ENCODE measurements around the gene STX8.
"Not testable (repeated sequence)": the region's sequence is repeated elsewhere in the genome, so short reads cannot be mapped to it uniquely, and the experiment has no call there.

Gene STX8

DNA sequence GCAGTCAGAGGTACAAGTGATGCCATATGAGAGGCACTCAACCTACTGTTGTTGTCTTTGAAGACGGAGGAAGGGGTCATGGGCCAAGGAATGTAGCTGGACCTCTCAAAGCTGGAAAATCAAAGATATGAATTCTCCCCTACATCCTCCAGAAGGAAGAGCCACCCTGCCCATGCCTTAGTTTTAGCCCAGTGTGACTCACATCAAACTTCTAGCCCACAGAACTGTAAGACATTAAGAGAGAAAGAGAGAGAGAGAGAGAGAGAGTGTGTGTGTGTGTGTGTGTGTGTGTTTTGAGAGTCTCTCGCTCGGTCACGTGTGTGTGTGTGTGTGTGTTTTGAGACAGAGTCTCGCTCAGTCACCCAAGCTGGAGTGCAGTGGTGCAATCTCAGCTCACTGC, 87.1 kb downstream of the STX8 start:
- DNase-seq, result no peak

DNA sequence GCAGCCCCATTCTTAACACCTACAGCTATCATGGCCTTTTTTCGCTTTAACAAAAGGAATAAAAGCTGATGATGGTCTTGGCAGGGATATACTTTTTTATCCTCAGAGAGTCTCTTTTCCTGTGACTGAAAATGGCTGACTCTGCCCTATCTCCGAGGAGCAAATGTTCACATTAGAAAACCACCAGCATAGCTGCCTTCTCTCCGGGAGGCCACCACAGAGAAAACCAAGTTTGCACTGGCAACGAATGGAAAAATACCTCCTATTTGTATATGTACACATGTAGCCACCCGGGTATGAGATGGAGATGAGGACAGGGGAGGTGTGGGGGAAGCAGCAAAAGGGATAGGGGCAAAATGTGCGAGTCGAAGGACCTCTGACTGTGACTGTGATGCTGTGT, 88.2 kb downstream of the STX8 start:
- no peak for DNase-seq

DNA sequence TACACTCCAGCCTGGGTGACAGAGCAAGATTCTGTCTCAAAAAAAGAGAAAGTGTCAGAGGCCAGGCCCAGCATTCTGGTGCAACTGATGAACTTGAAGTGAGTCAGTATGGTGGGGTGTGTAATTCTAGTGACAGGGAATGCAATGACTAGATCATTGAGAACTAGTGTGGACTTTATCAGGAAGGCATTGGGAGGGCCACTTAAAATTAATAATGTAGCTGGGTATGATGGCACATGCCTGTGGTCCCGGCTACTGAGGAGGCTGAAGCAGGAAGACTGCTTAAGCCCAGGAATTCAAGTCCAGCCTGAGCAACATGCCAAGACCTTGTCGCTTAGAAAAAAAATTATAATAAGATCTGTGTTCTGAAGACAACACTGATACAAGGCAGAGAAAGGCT, 90.8 kb downstream of the STX8 start:
- no peak for DNase-seq

DNA sequence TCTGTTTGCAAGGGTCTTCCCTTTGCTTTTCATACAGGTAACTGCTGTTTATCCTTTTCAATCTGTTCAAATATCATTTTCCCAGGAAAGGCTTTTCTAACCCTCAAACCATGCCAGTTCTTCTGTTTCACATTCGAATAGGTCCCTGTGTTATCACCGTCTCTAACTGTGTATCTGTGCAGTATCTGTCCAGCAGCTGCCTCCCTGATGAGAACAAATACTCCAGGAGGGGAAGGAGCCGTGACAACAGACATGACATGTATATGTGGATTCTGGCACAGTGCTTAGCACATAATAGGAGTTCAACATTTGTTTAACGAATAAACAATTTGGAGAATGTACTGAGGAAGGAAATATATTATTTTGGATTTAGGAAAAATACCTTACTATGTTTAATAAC, 95.7 kb downstream of the STX8 start:
- no peak for DNase-seq

DNA sequence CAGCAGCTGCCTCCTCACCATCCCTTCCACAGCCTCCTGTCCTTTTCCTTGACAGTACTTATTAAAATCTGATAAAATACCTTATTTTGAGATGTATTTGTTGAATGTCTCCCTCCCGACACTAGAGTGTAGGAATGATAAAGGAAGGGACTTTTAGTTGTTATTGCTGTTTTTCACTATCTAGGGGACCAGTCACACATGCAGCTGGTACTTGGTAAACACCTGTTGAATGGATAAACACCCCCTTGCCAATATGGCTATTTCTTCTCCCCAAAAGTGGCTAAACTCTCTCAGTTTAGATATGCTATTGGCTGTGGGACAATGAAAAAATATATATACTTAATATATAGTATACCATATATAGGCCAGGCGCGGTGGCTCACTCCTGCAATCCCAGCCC, 96.7 kb downstream of the STX8 start:
- no peak for DNase-seq

DNA sequence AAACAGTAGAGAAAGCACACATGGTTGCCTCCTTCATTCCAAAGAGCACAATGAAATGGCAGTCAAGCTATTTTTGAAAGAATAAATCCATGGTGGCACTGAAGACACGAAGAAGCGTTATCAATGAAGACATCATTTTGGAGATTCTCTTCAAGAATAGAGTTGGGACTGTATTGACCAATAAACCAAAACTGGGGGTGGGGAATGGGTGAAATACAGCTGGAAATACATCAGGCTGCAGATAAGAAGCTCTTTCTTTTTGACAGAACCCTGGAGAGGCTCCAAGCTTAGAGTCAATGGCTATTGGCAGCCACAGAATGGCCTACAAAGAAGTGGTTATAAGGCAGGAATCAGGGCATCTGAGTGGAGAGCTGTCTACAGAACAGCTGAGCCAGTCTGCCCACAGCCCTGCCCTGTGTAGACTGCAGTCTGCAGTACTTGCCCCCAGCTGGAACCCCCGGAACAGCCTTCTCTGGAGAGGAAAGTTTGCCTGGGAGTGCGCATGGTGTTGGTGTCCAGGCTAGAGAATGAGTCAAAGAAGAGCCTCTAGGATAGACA, 100.4 kb downstream of the STX8 start:
- DNase-seq, result no peak

DNA sequence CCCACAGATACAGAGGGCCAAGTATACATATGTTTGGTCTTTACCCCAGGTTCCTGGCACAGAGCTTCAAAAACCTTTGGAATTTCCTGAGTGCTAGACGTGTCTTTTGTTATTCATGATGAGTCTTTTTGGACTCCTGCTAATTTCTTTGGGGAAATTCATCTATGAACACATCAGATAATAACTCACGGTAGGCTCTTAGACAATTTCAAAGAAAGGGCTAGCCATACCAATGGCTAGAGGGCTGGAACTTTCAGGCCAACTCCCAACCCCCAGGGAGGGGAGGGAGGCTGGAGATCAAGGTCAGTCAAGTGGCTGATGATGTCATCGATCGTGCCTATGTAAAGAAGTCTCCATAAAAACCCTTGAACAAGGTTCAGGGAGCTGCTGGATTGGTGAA, 101.9 kb downstream of the STX8 start:
- DNase-seq, result no peak

DNA sequence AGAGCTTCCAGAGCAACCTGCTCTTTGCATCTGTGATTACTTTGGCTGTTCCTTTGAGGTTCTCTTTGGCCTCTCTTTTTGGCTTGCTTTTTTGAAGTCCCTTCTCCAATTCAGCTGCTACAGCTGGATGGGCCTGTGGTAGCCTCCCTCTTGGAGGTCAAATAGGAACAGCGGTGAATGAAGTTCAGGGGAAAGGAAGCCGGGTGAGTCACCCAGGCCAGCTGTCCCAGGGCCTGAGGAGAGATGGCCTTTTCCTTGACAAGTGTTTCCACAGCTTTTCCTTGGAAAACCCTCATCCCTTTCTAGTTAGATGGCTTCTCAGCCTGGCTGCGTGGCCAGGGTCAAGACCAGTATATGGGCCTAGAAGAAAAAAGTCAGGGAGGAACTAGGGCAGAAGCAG, 103.1 kb downstream of the STX8 start:
- DNase-seq, result no peak

DNA sequence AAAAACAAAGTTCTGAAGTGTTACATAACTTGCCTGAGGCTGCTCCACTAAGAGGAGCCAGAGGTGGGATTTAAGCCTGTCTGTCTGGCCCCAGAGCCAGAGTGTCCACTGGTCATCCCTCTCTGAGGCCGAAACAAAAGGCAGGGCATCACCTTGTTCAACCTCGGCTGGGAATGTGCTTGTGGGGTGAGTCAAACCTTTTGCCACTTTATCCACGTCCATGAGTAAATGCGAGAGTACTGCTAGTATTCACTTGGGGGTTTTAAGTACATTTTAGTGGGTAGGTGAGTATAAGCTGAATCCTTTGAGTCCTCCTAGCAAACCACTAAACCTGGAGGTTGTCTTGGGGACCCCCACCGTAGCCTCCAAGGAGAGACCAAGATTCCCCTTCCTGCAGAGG, 103.5 kb downstream of the STX8 start:
- no peak for DNase-seq

DNA sequence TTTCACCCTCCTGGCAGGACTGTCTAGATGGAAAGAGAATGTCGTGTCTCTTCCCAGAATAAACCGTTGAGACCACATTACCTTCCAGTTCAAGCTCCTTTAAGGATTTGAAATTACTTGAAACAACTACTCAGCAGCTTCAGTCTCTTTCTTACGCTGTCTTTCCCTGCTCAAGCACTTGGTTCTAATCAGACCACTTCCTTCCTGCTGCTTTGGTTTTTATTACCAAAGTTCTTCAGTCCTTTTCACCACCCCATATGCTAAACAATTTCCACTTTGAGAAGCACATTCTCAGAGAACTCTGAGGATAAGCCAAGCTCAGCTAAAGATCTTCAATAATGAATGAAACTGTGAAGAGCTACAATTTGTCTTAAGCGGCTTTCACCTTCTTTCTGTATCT, 105.4 kb downstream of the STX8 start:
- no peak for DNase-seq

DNA sequence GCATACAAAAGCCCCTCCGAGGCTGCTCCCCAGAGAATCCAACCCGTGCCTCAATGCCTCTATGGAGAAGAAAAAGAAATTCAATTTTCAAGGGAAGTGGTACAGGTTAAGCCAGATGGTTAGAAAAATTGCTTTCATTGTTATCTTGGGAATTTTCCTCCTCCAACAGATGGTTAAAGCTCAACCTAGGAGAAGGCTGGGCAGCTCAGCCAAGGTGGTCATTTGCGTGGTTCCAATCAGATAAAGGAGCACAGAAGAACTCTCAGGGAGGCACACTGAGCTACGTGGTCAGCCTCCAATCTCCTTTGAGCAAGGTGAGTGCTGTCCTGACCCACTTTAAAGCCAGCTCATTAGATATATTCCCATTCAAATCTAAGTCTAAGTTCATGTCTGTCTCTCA, 106.7 kb downstream of the STX8 start:
- no peak for DNase-seq

DNA sequence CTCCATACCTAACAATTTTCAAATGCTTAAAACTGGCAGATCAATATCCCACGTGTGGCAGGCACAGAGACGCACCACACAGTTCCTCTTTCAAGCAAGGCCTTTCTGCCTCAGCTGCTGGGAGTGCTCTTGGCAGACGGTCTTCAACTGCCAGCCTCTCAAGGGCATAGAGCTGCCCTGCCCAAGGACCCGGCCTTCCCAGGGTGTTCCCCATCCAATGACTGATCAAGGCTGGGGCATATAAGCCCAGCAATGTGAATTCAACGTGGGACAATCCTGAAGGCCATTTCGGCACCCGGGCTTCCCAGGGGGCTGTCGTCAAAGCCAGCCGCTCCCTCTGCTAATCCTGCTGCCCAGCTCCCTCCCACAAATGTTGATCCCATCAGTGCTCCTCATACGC, 107.1 kb downstream of the STX8 start:
- no peak for DNase-seq

DNA sequence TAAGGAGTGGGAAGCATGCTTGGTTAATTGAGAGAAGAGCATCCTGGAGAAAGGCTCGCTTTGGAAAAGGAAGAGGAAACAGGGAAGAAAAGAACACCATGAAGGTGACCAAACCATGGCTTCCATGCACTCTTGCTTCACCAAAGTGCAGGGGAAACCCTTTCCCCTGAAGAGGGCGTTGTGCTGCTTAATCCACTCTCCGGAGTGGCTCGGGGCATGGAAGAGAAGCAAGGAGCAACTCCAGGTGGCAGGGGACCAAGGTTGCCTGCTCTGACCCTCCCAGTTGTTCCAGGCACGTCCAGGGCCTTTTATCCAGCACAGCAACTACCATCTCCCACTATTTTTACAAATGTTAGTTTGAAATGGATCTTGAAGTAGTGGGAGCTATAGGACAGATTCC, 108.1 kb downstream of the STX8 start:
- DNase-seq, result no peak

DNA sequence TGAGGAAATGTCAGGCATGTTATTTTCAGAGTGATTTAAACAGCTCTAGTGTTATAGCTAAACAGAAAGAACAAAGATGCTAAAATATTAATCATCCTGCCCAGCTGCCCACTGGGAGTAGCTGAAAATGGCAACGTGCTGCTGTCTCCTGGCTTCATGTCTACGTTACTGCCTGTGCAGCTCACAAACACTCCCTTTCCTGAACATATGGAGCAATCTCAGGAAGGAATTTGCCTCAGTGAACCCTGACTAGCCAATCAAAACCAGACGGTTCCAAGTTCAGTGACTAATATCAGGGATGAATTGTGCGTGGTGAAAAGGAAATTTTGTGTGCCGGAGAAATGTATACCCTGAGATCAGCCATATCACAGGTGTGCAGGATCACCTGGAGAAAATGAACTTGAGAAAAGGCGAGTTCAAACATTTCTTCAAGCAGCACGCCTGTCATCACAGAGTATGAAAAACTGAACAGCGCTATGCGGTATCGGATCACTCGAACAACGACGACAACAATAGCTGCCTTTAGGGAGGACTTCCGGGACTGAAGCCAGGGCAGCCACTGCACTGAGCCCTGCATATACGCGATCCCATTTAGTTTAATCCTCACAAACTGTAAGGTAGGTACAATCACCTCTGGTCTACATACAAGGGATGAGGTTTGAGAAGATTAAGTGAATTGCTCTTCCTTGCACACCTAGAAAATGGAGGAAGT, 110.3 kb downstream of the STX8 start:
- no peak for DNase-seq

DNA sequence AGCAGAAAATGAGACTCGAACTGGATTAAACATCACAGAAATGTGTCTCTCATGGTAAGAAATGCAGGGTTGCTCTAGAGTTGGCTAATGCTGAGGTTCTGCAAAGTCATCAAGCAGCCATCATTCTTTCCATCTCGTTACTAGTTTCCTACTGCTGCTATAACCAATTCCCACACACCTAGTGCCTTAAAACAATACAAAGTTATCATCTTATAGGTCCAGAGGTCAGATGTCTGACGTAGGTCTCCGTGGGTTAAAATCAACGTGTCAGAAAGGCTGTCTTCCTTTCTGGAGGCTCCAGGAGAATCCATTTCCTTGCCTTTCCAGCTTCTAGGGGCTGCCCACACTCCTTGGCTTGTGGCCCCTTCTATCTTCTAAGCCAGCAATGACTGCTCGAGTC, 118.6 kb downstream of the STX8 start:
- DNase-seq, result no peak

DNA sequence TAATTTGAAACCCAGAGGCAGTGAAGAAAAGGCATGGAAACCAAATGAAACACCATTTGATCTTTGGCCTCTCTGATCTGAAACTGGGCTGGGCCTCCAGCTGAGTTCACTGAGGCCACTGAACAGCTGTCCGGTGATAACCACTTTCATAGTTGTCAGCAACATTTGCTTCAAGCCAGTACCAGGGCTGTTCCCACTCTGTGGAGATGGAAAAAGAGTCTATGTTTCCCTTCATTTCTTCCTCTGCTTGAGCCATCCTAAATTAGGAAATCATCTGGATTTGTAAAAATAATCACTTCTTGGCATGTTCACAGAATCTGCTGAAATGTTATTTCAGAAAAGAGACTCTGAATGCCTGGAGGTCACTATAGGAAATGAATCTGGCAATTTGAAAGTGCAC, 119.3 kb downstream of the STX8 start:
- no peak for DNase-seq

DNA sequence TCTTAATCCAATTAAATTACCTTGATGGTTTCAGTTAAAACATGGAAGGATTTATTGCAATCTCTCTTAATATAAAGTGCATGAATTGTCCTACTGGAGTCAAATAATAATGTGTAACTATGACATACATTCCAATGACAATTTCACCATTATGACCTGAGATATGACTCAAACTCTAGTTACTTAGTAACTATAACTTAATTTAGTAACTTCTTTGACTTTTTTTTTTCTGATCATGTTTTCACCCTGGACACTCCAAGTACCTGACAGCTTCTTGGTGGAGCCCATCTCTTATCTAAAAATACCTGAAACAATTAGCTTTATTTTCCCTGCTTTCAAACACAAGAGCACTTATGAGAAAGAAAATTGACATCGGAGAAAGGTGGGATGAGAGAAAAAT, 123.7 kb downstream of the STX8 start:
- DNase-seq, result no peak

DNA sequence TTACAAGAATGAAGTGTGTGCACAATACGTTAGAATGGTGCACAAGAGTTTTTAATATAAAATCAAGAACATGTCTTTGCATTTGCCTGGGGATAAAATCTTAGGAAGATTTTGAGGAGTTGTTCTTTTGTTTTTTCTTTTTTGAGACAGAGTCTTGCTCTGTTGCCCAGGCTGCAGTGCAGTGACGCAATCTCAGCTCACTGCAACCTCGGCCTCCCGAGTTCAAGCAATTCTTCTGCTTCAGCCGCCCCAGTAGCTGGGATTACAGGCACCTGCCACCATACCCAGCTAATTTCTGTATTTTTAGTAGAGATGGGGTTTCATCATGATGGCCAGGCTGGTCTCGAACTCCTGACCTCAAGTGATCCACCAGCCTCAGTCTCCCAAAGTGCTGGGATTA, 128.3 kb downstream of the STX8 start:
- not testable (repeated sequence) for DNase-seq

DNA sequence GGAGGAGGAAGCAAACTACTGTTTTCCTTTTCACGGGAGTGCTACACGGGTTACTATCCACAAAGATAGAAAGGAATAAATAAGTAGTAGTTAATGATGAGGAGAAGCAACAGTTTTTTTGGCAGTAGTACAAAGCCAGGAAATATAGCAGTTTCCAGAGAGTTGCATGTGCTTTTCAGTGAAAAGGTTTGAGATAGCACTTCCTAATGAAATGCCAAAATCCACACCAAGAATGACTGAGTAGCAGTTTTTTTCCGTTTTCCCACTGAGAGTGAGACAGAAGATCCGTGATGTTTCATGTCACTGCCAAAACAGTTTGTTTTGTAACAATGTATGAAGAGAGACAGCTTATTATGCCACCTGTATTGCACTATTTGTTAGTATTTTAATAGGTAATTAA, 129.1 kb downstream of the STX8 start:
- DNase-seq, result no peak

DNA sequence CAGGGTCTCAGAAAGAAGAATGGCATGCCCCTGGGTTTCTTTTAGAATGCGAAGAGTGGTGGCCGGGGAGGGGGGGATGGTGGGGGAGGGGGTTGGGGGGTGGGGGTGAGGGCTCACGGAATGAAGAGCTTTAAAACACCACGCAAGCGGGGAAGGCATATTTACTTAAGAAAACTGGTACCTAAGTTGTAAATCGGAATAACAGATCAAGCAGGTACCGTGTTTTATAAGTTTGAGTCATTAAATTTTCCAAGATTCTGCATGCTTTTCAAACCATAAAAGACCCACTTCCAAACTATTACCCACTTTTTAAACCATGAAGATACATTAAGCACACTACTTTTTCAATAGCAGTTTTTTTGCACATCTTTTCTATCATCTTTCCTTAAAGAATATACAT, 130.2 kb downstream of the STX8 start:
- no peak for DNase-seq

DNA sequence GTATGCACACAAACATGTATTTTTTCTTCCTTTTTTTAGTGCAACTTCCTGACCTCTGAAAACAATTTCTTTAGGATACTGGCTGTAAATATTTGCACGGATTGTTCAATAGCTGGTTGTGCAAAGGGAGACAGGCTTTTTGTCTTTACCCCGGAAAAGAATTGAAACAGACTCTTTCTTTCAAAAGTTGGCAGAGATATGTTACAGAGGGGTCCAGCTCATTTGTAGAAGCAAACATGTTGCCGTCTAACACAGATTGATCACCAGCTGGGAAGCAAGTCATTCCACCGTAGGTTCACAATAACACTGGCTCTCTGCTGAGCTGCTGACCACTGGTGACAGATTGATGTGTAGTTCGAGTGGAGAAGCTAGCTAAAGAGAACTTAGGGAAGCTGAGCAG, 130.9 kb downstream of the STX8 start:
- no peak for DNase-seq

DNA sequence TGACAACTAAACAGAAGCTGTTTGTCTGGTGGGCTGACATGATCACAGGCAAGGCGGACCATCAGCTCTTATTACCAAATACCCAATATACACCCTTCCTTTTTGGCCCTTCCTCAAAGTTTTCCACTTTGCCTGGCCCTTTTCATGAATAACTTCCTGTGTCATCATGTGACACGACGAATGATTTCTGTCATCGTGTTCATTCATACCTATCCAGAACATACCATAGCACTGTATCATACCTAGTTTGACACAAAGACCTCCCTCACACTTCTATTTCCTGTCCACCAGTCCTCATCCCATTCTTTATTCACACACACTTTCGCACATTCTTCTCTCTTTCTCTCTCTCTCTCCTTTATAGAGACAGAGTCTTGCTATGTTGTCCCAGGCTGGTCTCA, 131.8 kb downstream of the STX8 start:
- no peak for DNase-seq

DNA sequence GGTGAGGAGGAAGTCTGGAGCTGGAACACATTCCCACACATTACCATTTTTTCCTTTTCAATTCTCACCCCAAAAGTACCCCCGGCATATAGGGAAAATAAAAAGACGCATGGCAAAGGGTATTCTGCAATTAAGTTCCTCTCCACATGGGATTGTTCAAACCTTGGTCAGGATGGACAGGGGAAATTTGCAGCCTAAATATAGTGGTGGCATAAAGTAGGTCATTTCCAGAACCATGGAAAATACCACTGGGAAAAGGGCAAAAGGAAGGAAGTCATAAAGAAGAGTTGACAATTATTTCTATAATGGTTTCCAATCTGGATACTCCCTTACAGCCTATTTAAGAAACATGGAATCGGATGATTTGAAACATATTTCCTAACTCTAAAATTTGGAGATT, 135.8 kb downstream of the STX8 start:
- no peak for DNase-seq

DNA sequence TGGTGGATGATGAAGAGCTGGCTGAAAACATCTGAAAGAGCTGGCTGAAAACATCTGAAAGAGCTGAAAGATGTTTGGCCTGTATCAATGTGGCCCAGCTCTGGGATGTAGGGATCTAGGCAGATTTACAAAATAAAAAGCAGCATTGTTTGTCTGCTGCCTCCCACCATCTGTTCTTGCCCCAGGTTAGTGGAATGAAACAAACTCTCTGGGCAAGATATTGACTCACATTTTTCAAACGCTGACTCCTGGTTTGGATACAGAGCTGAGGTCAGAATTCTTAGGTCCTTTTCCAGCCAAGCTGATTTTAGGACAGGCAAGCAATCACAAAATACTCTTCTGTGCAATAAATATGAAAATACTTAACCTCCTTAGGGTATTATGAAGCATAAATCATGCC, 139.0 kb downstream of the STX8 start:
- DNase-seq, result no peak

DNA sequence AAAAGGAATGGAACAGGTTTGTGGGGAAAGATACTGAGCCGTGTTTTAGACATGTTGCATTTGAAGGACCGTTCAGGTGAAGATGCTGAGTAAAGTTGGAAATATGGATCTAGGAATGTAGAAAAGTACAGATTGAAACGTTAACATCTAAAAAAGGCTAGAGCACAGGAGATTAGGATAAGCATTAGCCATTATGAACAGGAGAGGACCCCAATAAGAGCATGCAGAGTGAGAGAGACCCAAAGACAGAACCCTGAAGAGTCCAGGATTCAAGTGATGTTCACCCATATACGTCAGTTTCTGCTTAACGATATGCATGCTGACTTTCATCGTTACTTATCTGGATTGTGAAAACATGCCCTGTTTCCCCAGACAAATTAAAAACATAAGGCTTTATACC, 140.5 kb downstream of the STX8 start:
- no peak for DNase-seq

Data from NCI-H510A treated with DMSO at 0.1 percent for 48 hours (cell line).